Measurements from ENCODE around the gene PAM. TPM values are rescaled to one million over a fixed set of nuclear protein-coding genes. Genes with fewer than 3 reads are reported as not detected.

Gene PAM
- total and polyA plus RNA-seq, 2 of the 8 experiments (the other 6 are each of a cell fraction or from before 2014, with no cell fraction given), result 30.4 to 67.8 TPM

- Histone ChIP-seq H2BK15ac (ENCODE audit: low read length) (no peak overlapping the region), H2BK12ac (ENCODE audit: low read depth, low read length) (no peak overlapping the region), H4K8ac (ENCODE audit: extremely low read depth, insufficient read depth, low read length) (no peak overlapping the region), H3K79me1 (ENCODE audit: low read depth, low read length) (no peaks in the 10 kb centered on the region), H3K27ac (ENCODE audit: low read depth, low read length) (no peak overlapping the region), H3K18ac (ENCODE audit: extremely low read depth, low read length) (no peak overlapping the region), H4K91ac (replicated peaks; ENCODE audit: insufficient read length, low read length) (no peak overlapping the region), H2AFZ (ENCODE audit: low read length) (no peak overlapping the region), H3K79me2 (ENCODE audit: control insufficient read depth in 1 of 2, insufficient read depth in 2 of 2, low read length in 2 of 2) (no peaks in the 10 kb centered on the region), H4K5ac (ENCODE audit: insufficient read length, low read depth, low read length) (no peak overlapping the region), H3K14ac (ENCODE audit: insufficient read length) (no peak overlapping the region), H2AK5ac (ENCODE audit: low read depth, low read length) (no peak overlapping the region), H3K56ac (replicated peaks; ENCODE audit: insufficient read length, low read depth, low read length) (no peak overlapping the region), H3K36me3 (ENCODE audit: control insufficient read depth in 2 of 4, insufficient read depth in 4 of 4, low read length in 3 of 4) (no peaks in the 10 kb centered on the region), H3K23me2 (ENCODE audit: low read depth, low read length) (no peaks in the 10 kb centered on the region), H3K4me1 (replicated peaks in 1 of 4; ENCODE audit: control insufficient read depth in 3 of 4, insufficient read depth in 4 of 4, low read length in 3 of 4) (peaks cover 0 to 3% (median 0%) of the 10 kb centered on the region in 4 experiments; a peak in 1 of 7 replicates), H2BK120ac (replicated peaks; ENCODE audit: low read depth, low read length) (no peak overlapping the region), H2BK5ac (ENCODE audit: low read depth, low read length) (no peak overlapping the region), H3K4ac (replicated peaks; ENCODE audit: insufficient read length, low read depth, low read length) (no peak overlapping the region), H3K9ac (replicated peaks in 1 of 4; ENCODE audit: extremely low read depth in 1 of 4, low read depth in 3 of 4, low read length in 3 of 4) (no peak overlapping the region), H4K20me1 (replicated peaks in 1 of 2; ENCODE audit: control insufficient read depth in 1 of 2, insufficient read depth in 2 of 2, low read length in 2 of 2) (no peaks in the 10 kb centered on the region), H3K9me3 (ENCODE audit: insufficient read depth in 2 of 2, low read depth in 1 of 2, low read length in 1 of 2) (no peaks in the 10 kb centered on the region), H3K23ac (ENCODE audit: insufficient read length) (no peak overlapping the region), H3K4me2 (ENCODE audit: insufficient read depth in 1 of 2, low read depth in 2 of 2, low read length in 2 of 2) (no peak overlapping the region), H3K27me3 (replicated peaks in 1 of 4; ENCODE audit: control insufficient read depth in 3 of 4, extremely low read depth in 1 of 4, insufficient read depth in 3 of 4, low read length in 3 of 4) (no peaks in the 10 kb centered on the region), H3K4me3 (ENCODE audit: extremely low read depth in 1 of 4, insufficient read depth in 2 of 4, low read depth in 3 of 4, low read length in 4 of 4) (no peak overlapping the region), H2BK20ac (ENCODE audit: low read length) (no peak overlapping the region)
- no peak for TF ChIP-seq KDM4A (IDR thresholded peaks at IDR 0.05; ENCODE audit: low read depth, low read length, severe bottlenecking)
- TF ChIP-seq PHF8 (conservative IDR thresholded peaks at IDR 0.05; ENCODE audit: low read depth, low read length), result no peak
- no peak for TF ChIP-seq TAF1 (IDR thresholded peaks at IDR 0.05; ENCODE audit: low read depth, low read length)
- no peak for TF ChIP-seq CBX5 (IDR thresholded peaks at IDR 0.05; ENCODE audit: low read depth, low read length)
- TF ChIP-seq ATF3 (IDR thresholded peaks at IDR 0.05; ENCODE audit: insufficient read depth, low read depth, low read length), result no peak
- ChIA-PET POLR2A (ENCODE audit: partially characterized antibody) (no interaction called here), CTCF (ENCODE audit: partially characterized antibody) (no interaction called here)
- DNase-seq (ENCODE audit: low read depth in 1 of 2, low spot score in 2 of 2) (no peak), FAIRE-seq (no peak)
These were observed 147.0 kb downstream of the PAM start for GRCh38 chr5:102902135-102902448.

All from H1 (cell line).